ENCODE measurements around the gene MATCAP1.

DNA sequence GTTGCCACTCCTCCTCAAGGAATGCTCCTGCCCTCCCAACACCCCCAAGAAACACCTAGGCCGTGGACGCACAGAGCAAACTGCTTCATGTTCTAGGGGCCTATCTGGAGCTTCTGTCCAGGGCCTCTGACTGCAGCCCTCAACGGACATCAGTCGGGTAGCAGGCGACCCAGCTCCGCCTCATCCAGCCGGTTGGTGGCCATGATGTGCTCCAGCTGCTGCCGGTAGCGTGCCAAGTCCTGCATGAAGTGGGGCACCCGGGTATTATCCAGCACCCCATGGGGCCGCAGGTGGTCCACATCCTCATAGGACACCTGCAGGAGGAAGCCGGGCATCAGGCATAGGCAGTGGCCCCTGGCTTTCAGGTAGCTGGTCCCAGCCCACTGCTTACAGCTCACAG is 7.1 kb downstream of the MATCAP1 start:
- TF ChIP-seq SIN3A (IDR thresholded peaks at IDR 0.05; ENCODE audit: borderline replicate concordance, low read depth, low read length) (no peak), GABPA (IDR thresholded peaks at IDR 0.05; ENCODE audit: low read depth) (no peak), ELF1 (IDR thresholded peaks at IDR 0.05) (no peak)
- TF ChIP-seq, protein P1, sequence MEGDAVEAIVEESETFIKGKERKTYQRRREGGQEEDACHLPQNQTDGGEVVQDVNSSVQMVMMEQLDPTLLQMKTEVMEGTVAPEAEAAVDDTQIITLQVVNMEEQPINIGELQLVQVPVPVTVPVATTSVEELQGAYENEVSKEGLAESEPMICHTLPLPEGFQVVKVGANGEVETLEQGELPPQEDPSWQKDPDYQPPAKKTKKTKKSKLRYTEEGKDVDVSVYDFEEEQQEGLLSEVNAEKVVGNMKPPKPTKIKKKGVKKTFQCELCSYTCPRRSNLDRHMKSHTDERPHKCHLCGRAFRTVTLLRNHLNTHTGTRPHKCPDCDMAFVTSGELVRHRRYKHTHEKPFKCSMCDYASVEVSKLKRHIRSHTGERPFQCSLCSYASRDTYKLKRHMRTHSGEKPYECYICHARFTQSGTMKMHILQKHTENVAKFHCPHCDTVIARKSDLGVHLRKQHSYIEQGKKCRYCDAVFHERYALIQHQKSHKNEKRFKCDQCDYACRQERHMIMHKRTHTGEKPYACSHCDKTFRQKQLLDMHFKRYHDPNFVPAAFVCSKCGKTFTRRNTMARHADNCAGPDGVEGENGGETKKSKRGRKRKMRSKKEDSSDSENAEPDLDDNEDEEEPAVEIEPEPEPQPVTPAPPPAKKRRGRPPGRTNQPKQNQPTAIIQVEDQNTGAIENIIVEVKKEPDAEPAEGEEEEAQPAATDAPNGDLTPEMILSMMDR (IDR thresholded peaks at IDR 0.05): no peak

All from SK-N-SH (cell line).